DMS79 treated with DMSO at 0.1 percent for 48 hours (cell line): ENCODE data around the gene PACRG.

Source experiments
- DNase-seq: peaks from one replicate; lab custom pipeline; 2025; lab: John Stamatoyannopoulos, UW

PACRG gene

DNA sequence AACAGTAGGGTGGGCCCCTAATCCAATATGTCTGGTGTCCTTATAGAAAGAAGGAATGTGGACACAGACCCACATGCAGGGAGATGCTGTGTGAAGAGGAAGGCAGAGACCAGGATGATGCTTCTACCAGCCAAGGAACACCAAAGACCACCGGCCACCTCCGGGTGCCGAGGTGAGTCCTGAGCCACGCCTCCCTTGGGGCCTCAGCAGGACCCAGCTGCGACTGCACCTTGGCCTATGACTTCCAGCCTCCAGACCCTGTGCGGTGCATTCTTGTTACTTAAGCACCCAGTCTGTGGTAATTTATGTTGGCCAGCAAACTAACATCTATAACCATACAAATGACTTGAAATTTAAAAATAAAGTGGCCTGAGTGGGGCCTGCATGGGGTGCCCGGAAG is 607.3 kb downstream of the PACRG start:
- DNase-seq, result no peak

DNA sequence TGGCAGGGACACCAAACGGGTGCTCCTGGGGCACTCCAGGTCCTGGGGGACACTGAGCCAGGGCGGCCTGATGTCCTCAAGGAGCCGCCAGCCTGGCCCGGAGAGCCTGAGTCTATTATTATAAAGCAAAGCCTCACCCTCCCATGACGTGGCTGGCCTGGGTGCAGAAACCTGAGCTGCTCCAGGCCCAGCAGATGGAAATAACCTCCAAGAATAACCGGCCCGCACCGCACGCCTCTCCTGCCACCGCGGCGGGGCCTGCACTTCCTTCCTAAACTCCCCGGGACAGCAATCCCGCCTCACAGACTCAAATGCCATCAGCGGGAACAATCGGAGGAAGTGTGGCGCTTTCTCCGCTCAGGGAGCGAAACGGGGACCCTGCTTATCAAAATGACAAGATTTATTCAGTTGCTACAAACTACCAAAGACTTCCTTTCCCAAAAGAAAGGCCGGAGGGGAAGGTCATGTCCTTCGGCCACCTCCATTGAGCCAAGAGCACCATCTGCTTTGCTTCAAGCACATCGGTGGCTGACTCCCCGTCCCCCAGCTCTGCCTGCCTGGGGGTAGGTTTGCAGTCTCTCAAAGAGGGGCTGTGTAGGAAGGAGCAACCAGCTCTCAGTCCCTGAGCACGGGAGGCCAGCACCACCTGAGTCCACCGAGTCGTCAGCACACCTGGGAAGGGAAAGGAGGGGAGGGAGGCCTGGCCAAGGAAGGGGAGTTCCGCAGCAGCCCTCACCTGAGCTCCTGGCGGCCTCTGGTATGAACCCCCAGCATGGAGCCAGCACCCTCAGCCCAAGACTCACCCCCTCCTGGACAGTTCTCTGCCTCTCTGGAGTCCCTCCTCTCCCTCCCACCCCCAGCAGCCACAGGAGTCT is 608.1 kb downstream of the PACRG start:
- no peak for DNase-seq

GRCh38 chr6:163336961-163337360 is 609.2 kb downstream of the PACRG start:
- no peak for DNase-seq

DNA sequence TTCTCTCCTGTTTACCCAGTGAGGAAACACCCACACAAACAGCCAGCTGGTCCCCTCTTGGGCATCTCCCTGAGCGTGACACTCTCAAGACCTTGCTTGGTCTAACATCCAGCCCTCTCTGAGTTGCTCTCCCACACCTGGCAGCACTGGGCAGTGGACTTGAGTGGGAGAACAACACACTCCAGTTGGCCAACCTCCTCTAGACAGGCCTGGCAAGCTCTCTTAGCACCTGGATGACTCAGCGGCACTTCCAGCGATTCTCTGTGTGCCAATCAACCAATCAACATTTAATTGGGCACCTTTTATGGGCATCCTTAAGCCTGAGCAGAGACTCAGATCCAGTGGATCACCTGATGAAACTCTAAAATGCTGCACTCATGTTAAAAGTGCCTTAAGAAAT is 610.2 kb downstream of the PACRG start:
- no peak for DNase-seq

DNA sequence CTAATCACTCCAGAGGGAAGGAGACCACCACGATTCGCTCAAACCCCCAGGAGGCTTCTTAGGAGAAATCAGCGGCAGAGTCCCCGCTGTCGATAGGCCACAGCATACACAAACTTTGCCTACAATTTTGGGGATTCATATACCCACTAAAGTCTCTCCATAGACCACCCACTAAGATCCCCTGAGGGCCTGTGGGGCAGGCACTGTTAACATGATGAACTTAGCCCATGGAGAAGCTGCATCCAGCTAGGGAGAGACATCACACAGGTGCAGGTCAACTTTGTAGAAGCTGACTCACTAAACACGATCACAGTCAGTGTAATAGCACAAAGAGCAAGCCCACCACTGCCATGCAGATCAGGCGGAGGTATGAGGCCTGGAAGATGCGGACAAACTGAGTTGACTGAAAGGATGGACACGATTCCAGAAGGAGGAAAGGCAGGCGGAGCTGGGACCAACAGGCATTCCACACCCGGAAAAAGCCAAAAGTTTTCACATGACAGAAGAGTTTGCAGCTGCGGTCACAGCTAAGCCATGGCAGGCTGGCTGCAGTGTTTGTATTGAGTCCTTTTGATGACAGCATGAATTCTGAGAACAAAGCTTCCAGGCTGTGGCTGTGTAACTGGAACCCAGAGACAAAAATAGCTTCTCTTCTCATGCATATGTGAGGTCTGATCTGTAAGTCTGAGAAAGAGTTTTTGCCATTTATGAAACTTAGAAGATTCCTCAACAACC is 611.1 kb downstream of the PACRG start:
- no peak for DNase-seq

DNA sequence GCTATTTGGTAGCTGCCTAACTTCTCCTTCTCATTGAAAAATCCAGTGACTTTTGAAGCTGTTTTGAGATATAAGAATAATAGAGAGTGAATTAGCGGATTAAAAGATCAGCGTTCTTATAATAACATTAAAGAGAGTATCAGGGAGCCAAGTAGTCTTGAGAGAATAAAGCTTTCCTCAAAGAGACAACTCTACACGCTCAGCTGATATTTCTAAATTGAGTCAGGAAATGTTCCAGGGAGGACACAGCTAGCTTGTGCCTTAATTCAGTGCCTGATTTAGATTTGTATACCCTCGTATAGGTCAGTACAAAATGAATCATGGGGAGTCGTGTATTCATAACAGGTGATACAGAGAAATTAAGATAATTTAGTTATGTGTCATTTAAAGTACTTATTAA is 611.7 kb downstream of the PACRG start:
- no peak for DNase-seq

GRCh38 chr6:163340201-163340887 is 612.6 kb downstream of the PACRG start:
- DNase-seq, result no peak

- DNase-seq, result no peak
Measured at GRCh38 chr6:163341224-163342061, 613.7 kb downstream of the PACRG start.

DNA sequence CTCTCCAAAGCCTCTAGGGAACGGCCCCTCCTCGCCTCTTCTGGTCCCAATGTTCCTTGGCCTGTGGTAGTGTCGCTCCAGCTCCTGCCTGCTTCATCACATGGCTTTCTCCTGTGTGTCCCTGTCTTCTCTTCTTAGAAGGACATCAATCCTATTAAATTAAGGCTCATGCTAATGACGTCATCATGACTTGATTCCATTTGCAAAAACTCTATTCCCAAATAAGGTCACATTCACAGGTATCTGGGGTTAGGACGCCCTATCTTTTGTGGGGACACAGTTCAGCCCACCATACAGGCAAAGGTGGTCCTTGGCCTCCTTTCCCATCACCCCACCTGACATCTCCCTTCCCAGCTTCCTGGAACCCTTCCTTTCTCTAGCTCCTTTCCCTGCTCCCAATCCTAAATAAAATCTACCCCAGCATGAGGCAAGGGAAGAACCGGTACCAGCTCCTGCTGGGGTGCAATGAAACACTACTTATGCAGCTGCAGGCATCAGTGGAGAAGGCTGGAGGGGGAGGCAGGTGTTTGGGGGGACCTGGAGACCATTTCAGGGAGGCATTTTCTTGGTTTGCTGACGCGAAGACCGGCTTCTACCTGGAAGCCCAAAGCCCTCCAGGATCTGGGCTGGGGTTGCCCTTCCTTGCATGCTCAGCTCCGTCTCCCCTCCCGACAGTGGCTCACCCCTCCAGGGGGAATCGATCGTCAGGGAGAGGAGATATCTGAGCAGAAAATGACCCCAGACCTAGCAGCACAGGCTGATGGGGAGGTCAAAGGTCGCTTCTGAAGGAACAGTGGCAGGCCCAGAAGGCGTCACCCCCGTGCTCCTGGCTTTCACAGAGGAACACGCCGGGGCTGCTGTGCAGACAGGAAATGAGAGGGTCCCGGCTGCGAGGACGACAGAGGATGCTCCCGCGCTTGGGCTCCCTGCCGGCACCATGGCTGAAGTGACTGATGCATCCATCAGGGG is 615.1 kb downstream of the PACRG start:
- no peak for DNase-seq

DNA sequence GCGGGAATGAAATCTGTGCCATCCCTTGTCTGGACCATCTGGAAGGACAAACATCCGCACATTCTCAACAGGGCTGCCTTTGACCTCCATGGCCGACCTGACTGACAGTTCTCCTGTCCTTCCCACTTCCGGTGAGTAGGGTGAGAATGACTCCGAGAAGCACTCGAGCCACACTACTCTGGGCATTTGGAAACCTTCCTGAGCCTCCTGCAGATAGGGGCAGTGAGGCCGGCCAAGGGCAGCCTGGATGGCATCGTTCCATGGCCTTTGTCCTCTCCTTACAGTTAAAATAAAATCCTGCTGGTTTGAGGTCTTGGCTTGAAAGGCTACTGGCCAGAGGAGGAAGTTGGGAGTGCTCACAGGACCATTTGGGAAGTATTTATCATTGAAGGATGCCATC is 615.8 kb downstream of the PACRG start:
- no peak for DNase-seq

GRCh38 chr6:163344411-163344810 is 616.6 kb downstream of the PACRG start:
- DNase-seq, result no peak

- DNase-seq, result no peak
Measured at GRCh38 chr6:163345931-163346330, 618.2 kb downstream of the PACRG start.

DNA sequence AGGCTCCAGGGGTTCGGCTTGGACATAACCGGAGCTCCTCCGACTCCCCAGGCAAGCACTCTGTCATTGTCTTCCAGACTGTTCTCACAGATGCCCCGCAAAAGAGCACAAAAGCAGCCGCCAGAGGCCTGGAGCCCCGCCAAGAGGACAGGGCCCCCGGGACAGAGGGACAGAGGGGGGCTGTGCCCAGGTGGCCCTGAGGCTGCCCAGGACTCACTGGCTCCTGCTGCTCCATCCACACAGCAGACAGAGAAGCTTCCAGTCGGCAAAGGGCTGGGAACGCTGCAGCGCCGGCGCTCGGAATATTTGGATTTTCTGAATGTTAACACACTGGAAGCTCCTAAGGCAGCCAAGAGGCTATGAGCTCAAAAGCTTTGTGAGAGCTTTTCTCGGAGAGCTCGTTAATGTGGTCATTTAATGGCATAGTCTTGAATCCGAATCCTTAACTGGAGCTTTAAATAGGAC is 618.8 kb downstream of the PACRG start:
- no peak for DNase-seq

- DNase-seq, result no peak
Measured at GRCh38 chr6:163347021-163347446, 619.3 kb downstream of the PACRG start.

- no peak for DNase-seq
Measured at GRCh38 chr6:163348789-163349680, 621.3 kb downstream of the PACRG start.

DNA sequence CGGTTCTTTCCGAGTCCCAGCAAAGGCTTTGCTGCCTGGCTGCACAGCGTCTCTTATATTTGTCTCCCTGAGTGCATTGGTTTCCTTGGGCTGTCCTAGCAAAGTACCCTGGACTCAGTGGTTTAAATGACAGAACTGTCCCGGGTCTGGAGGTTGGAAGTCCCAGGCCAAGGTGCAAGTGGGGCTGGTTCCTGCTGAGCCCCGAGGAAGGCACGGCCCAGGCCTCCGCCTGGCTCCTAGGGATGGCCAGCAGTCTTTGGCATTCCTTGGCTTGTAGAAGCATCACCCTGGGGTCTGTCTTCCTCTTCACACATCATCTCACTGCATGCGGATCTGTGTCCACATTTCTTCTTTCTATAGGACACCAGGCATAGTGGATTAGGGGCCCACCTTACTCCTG is 621.9 kb downstream of the PACRG start:
- DNase-seq, result no peak

GRCh38 chr6:163351013-163351412 is 623.2 kb downstream of the PACRG start:
- no peak for DNase-seq

DNA sequence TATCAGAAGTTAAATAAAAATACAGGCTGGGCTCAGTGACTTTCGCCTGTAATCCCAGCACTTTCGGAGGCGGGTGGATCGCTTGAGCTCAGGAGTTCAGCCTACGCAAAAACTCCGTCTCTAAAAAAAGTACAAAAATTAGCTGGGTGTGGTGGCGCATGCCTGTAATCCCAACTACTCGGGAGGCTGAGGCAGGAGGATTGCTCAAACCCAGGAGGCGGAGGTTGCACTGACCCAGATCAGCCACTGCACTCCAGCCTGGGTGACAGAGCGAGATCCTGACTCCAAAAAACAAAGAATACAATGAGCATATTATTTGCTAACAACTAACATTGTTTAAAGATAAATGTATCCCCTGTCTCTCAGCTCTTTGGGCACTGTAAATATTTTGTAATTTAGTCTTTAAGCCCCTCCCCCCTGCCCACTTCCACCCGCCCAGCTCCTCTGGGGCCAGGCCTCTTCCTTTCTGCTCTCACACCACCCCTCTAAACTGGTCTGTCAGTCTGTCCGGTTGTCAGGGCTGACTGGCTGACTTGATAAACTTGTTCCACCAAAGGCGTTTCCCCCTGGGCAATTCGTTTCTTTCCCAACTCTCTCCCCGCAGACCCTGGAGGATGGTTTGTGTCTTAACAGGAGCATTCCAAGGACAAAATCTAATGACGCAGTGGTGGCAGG is 624.4 kb downstream of the PACRG start:
- no peak for DNase-seq

- no peak for DNase-seq
Measured at GRCh38 chr6:163352966-163353365, 625.2 kb downstream of the PACRG start.
